Neutrophil (primary cell): Measurements from ENCODE around the gene EXOC4.

Experiments
- H3K27ac ChIP-seq: fragments of 200-600 bp; sonication (generic); 2 replicates; pipeline ENCODE4 v1.5.1; 2016; ENCODE audit warnings: mild to moderate bottlenecking, moderate library complexity
- H3K27me3 ChIP-seq: fragments of 200-600 bp; sonication (generic); 2 replicates; pipeline ENCODE4 v1.6.0; 2016; ENCODE audit warnings: mild to moderate bottlenecking
- H3K36me3 ChIP-seq: fragments of 200-600 bp; sonication (generic); 2 replicates; pipeline ENCODE4 v1.5.1; 2017
- H3K4me1 ChIP-seq, 2 experiments: fragments of 200-600 bp in 1 of 2; sonication (generic) in 1 of 2; 1 replicate in 1 of 2; 2 replicates in 1 of 2; pipeline versions ENCODE4 v1.5.1 to v1.6.1; 2013 to 2016; ENCODE audit warnings: low read depth in 1 of 2, low read length in 1 of 2, mild to moderate bottlenecking in 1 of 2, moderate library complexity in 1 of 2; ENCODE audit not compliant: control insufficient read depth in 1 of 2, insufficient read depth in 1 of 2
- H3K4me3 ChIP-seq, 2 experiments: fragments of 200-600 bp in 1 of 2; sonication (generic) in 1 of 2; 1 replicate in 1 of 2; 2 replicates in 1 of 2; pipeline ENCODE4 v1.5.1; 2013 to 2016; ENCODE audit warnings: low read depth in 1 of 2, low read length in 1 of 2, mild to moderate bottlenecking in 1 of 2, moderate library complexity in 1 of 2
- H3K9me3 ChIP-seq: fragments of 200-600 bp; sonication (generic); 2 replicates; pipeline ENCODE4 v1.5.1; 2016
- CTCF ChIP-seq: fragments of 200-600 bp; sonication (generic); IDR thresholded peaks from 2 replicates; pipeline ENCODE4 v1.5.1; 2016; ENCODE audit warnings: antibody characterized with exemption

EXOC4 gene

GRCh38 chr7:133411395-133411794 is 158.5 kb downstream of the EXOC4 start:
- TF ChIP-seq CTCF = no peak
- Histone ChIP-seq H3K4me3 (no peak overlapping the region), H3K4me1 (peaks cover 4 to 8% of the 10 kb centered on the region in 2 experiments), H3K9me3 (no peaks in the 10 kb centered on the region), H3K27ac (no peak overlapping the region), H3K36me3 (no peaks in the 10 kb centered on the region), H3K27me3 (no peaks in the 10 kb centered on the region)

GRCh38 chr7:133412942-133413341 is 160.1 kb downstream of the EXOC4 start:
- no peaks in the 10 kb centered on the region for H3K4me1 ChIP-seq
- H3K27ac ChIP-seq = no peak overlapping the region
- H3K9me3 ChIP-seq = no peaks in the 10 kb centered on the region
- no peak for TF ChIP-seq CTCF
- no peak overlapping the region for H3K4me3 ChIP-seq
- H3K27me3 ChIP-seq = no peaks in the 10 kb centered on the region
- H3K36me3 ChIP-seq = no peaks in the 10 kb centered on the region

GRCh38 chr7:133419041-133419440 is 166.2 kb downstream of the EXOC4 start:
- TF ChIP-seq CTCF = no peak
- H3K9me3 ChIP-seq = no peaks in the 10 kb centered on the region
- no peaks in the 10 kb centered on the region for H3K36me3 ChIP-seq
- no peak overlapping the region for H3K4me3 ChIP-seq
- no peaks in the 10 kb centered on the region for H3K4me1 ChIP-seq
- H3K27ac ChIP-seq = no peak overlapping the region
- H3K27me3 ChIP-seq = no peaks in the 10 kb centered on the region

GRCh38 chr7:133423618-133424017 is 170.7 kb downstream of the EXOC4 start:
- H3K36me3 ChIP-seq = no peaks in the 10 kb centered on the region
- H3K27me3 ChIP-seq = no peaks in the 10 kb centered on the region
- H3K4me1 ChIP-seq = no peaks in the 10 kb centered on the region
- no peak overlapping the region for H3K27ac ChIP-seq
- H3K9me3 ChIP-seq = no peaks in the 10 kb centered on the region
- H3K4me3 ChIP-seq = no peak overlapping the region
- TF ChIP-seq CTCF = no peak

GRCh38 chr7:133428326-133428725 is 175.4 kb downstream of the EXOC4 start:
- Histone ChIP-seq H3K27me3 (no peaks in the 10 kb centered on the region), H3K9me3 (no peaks in the 10 kb centered on the region), H3K36me3 (no peaks in the 10 kb centered on the region), H3K4me1 (no peaks in the 10 kb centered on the region), H3K27ac (no peak overlapping the region), H3K4me3 (no peak overlapping the region)
- no peak for TF ChIP-seq CTCF

GRCh38 chr7:133428876-133429275 is 176.0 kb downstream of the EXOC4 start:
- H3K27me3 ChIP-seq = no peaks in the 10 kb centered on the region
- no peaks in the 10 kb centered on the region for H3K9me3 ChIP-seq
- TF ChIP-seq CTCF = no peak
- H3K36me3 ChIP-seq = no peaks in the 10 kb centered on the region
- no peak overlapping the region for H3K4me3 ChIP-seq
- H3K27ac ChIP-seq = no peak overlapping the region
- H3K4me1 ChIP-seq = no peaks in the 10 kb centered on the region
